Stimulated activated naive CD8-positive, alpha-beta T cell treated with anti-CD3 and anti-CD28 coated beads, Interleukin-15, Interleukin-2, amounts not matched to agents 100 ng/mL and 50 ng/mL, for 24 hours (primary cell): Measurements from ENCODE around the gene ZNF487.
"Not testable (repeated sequence)": the region's sequence is repeated elsewhere in the genome, so short reads cannot be mapped to it uniquely, and the experiment has no call there.

Source experiments
- H3K27ac Mint-ChIP-seq: one replicate; pipeline ENCODE4 v1.8.0; 2021; ENCODE audit warnings: mild to moderate bottlenecking, mixed read lengths
- H3K27me3 Mint-ChIP-seq: one replicate; pipeline ENCODE4 v1.8.0; 2021; ENCODE audit warnings: mixed read lengths
- H3K36me3 Mint-ChIP-seq: one replicate; pipeline ENCODE4 v1.8.0; 2021; ENCODE audit warnings: low read depth, mixed read lengths
- H3K4me1 Mint-ChIP-seq: one replicate; pipeline ENCODE4 v1.8.0; 2021; ENCODE audit warnings: low read depth, mixed read lengths
- H3K4me3 Mint-ChIP-seq: one replicate; pipeline ENCODE4 v1.8.0; 2021; ENCODE audit warnings: mild to moderate bottlenecking, mixed read lengths
- H3K9me3 Mint-ChIP-seq: one replicate; pipeline ENCODE4 v1.8.0; 2021; ENCODE audit warnings: mixed read lengths

Gene ZNF487

DNA sequence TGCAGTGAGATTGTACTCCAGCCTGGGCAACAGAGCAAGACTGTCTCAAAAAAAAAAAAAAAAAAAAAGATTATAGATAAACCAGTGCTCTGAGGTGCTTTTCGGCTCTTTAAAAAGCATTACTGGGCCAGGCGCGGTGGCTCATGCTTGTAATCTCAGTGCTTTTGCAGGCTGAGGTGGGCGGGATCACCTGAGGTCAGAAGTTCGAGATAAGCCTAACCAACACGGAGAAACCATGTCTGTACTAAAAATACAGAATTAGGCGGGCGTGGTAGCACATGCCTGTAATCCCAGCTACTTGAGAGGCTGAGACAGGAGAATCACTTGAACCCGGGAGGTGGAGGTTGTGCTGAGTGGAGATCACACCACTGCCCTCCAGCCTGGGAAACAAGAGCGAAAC is 21.4 kb upstream of the ZNF487 start:
- Mint-ChIP-seq H3K27me3 (no peaks in the 10 kb centered on the region), H3K4me3 (no peak overlapping the region), H3K36me3 (no peaks in the 10 kb centered on the region), H3K4me1 (peaks cover 33% of the 10 kb centered on the region), H3K27ac (no peak overlapping the region), H3K9me3 (no peaks in the 10 kb centered on the region)

DNA sequence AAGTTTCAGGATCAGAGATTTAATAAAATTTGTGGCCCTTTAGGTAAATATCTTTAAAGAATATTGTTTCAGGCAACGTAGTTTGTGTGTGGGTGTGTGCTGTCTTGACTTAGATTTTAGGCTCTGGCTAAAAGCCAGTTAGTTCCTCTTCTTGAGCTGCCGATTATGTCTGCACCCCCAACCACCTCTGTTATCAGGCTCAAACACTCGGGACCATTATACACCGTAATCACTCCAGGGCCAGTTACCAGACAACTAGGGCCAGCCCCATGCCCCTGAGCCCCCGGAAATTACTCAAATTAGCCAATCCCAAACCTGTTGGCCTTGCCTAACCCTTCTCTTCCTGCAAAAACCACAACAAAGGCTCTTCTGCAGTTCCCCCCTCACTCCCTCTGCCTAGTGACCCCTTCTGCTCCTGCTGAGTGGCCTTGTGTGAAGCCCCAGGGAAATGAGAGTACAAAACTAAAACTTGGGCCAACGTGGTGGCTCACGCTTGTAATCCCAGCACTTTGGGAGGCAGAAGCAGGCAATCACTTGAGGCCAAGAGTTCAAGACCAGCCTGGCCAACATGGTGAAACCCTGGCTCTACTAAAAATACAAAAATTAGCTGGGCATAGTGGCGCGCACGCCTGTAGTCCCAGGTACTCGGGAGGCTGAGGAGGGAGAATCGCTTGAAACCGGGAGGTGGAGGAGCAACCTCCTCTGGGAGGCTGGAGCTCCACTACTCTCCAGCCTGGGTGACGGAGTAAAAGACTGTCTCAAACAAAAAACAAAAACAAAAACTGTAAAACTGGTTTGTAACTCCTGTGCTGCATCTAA is 18.8 kb upstream of the ZNF487 start:
- H3K4me1 Mint-ChIP-seq, result peaks cover 47% of the 10 kb centered on the region
- peak overlapping the region; percentile 42 for H3K4me3 Mint-ChIP-seq
- H3K27me3 Mint-ChIP-seq, result no peaks in the 10 kb centered on the region
- peak overlapping the region; percentile 95 for H3K27ac Mint-ChIP-seq
- H3K36me3 Mint-ChIP-seq, result no peaks in the 10 kb centered on the region
- no peaks in the 10 kb centered on the region for H3K9me3 Mint-ChIP-seq

DNA sequence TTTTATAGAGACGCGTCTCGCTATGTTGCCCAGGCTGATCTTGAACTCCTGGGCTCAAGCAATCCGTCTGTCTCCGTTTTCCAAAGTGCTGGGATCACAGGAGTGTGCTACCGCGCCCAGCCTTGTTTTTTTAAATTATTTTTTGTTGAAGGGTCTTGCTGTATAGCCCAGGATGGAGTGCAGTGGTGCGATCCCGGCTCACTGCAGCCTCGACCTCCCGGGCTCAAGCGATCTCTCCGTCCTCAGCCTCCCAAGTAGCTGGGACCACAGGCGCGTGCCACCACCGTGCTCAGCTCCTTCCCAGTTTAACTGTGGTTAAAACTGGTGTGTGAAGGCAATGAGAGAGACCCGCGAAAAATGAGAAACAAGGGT is 16.9 kb upstream of the ZNF487 start:
- peak overlapping the region; percentile 95 for H3K27ac Mint-ChIP-seq
- H3K9me3 Mint-ChIP-seq, result no peaks in the 10 kb centered on the region
- H3K27me3 Mint-ChIP-seq, result no peaks in the 10 kb centered on the region
- H3K36me3 Mint-ChIP-seq, result no peaks in the 10 kb centered on the region
- H3K4me1 Mint-ChIP-seq, result peaks cover 48% of the 10 kb centered on the region
- peak overlapping the region; percentile 69 for H3K4me3 Mint-ChIP-seq

DNA sequence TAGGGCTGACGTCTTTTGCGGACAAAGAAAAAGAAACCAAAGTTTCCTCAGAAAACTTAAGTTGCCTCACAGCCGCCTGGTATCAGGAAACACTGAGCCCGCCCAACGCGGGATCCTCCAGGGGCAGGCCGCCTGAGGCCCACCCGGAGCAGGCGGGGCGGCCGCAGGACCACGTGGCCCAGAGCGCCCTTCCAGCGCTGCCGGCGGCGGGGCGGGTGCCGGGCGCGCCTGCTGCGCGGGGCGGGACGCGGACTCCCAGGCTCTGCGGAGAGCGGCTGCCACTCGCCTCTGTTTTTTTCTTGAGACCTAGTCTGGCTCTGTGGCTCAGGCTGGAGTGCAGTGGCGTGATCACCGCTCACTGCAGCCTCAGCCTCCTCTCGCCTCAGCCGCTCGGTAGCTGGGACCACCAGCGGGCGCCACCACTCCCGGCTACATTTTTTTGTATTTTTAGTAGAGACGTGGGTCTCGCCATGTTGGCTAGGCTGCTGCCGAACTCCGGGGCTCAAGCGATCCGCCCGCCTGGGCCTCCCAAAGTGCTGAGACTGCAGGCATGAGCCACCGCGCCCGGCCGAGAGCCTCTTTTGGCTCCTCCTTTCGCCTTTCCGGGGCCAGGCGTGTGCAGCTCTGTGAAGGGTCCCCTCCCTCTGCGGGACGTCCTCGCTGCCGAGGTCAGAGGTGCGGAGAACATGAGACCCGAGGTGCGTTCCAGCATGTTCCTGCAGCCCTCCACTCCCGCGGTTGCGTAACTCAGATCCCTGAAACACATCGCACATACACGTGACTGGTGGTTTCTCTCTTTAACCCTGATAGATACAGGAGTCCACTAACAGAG is 16.3 kb upstream of the ZNF487 start:
- no peaks in the 10 kb centered on the region for H3K36me3 Mint-ChIP-seq
- no peaks in the 10 kb centered on the region for H3K27me3 Mint-ChIP-seq
- H3K27ac Mint-ChIP-seq, result peak overlapping the region; percentile 99
- no peaks in the 10 kb centered on the region for H3K9me3 Mint-ChIP-seq
- peak overlapping the region; percentile 89 for H3K4me3 Mint-ChIP-seq
- peaks cover 51% of the 10 kb centered on the region for H3K4me1 Mint-ChIP-seq

DNA sequence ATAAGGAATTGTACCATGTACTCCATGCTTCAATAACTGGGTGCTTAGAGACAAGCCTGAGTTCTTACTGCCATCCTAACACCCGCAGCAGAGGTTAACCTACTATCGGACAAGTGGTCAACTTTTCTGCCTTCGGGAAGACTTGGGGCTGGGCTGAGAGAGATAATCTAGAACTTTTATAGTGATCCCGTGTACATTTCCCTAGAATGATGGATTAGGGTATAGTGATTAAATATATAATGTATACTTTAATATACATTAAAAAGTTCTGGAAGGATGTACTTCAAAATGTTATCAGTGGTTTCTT is 15.8 kb upstream of the ZNF487 start:
- Mint-ChIP-seq H3K4me1 (peaks cover 57% of the 10 kb centered on the region), H3K27ac (peak overlapping the region; percentile 99)

DNA sequence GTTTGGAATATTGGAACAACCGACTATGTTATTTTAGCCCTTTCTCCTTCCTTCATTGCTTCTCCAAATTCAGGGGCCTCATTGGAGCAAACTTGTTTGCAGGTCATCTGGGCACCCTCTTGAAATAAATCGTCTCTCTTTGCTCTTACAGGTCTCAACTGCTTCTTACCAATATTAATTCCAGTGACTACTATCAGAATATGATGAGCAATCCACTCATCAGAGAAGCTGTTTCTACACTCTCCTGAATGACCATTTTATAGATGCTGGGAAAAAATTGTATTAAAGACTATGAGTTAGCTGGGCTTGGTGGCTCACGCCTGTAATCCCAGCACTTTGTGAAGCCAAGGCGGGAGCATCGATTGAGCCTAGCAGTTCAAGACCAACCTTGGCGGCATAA is 15.4 kb upstream of the ZNF487 start:
- Mint-ChIP-seq H3K36me3 (no peaks in the 10 kb centered on the region), H3K4me1 (peaks cover 57% of the 10 kb centered on the region), H3K27me3 (no peaks in the 10 kb centered on the region), H3K9me3 (no peaks in the 10 kb centered on the region), H3K27ac (peak overlapping the region; percentile 75), H3K4me3 (peak overlapping the region; percentile 63)

More for the DNA sequence above, 15.8 kb upstream of the ZNF487 start:
- H3K4me3 Mint-ChIP-seq, result peak overlapping the region; percentile 89
- no peaks in the 10 kb centered on the region for H3K36me3 Mint-ChIP-seq
- H3K27me3 Mint-ChIP-seq, result no peaks in the 10 kb centered on the region
- H3K9me3 Mint-ChIP-seq, result no peaks in the 10 kb centered on the region

DNA sequence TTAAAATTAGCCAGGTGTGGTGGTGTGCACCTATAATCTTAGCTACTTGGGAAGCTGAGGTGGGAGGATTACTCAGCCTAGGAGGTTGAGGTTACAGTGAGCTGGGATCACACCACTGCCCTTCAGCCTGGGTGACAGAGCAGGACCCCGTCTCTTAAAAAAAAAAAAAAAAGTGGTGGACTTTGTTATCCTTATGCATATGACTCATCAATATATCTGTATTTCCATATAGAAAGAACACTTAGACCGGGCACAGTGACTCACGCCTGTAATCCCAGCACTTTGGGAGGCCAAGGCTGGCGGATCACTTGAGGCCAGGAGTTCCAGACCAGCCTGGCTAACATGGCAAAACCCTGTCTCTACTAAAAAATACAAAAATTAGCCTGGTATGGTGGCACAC is 15.0 kb upstream of the ZNF487 start:
- not testable (repeated sequence) for H3K36me3 Mint-ChIP-seq, H3K9me3 Mint-ChIP-seq, H3K27me3 Mint-ChIP-seq
- H3K27ac Mint-ChIP-seq, result peak overlapping the region; percentile 75
- peak overlapping the region; percentile 63 for H3K4me3 Mint-ChIP-seq
- peaks cover 57% of the 10 kb centered on the region for H3K4me1 Mint-ChIP-seq

DNA sequence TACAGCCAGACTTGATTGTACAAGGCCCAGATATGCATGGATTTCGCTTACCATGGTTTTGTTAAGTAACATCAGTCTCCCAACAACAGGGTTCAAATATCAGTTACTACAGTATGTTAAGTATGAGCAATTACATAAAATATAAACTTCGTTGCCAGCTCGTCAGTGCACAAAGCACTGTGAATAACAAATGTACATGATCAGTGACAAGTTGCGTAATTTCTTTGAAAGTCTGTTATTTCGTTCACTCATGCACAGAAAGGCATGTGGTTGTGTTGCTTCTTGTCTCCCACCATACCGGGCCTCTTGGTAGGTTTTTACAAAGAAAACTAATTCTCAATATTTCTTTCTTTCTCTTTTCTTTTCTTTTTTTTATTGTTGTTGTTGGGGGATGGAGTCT is 12.5 kb upstream of the ZNF487 start:
- peaks cover 46% of the 10 kb centered on the region for H3K4me1 Mint-ChIP-seq
- no peak overlapping the region for H3K4me3 Mint-ChIP-seq

DNA sequence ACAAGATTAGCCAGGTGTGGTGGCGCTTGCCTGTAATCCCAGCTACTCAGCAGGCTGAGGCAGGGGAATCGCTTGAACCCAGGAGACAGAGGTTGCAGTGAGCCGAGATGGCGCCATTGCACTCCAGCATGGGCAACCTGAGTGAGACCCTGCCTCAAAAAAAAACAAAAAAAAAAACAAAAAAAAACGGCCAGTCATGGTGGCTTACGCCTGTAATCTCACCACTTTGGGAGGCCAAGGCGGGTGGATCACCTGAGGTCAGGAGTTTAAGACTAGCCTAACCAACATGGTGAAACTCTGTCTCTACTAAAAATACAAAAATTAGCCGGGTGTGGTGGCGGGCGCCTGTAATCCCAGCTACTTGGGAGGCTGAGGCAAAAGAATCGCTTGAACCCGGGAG is 10.4 kb upstream of the ZNF487 start:
- H3K27me3 Mint-ChIP-seq, H3K27ac Mint-ChIP-seq, H3K36me3 Mint-ChIP-seq, H3K9me3 Mint-ChIP-seq, H3K4me3 Mint-ChIP-seq: not testable (repeated sequence)
- H3K4me1 Mint-ChIP-seq, result peaks cover 28% of the 10 kb centered on the region

More for the DNA sequence above, 12.5 kb upstream of the ZNF487 start:
- Mint-ChIP-seq H3K27ac (no peak overlapping the region), H3K9me3 (no peaks in the 10 kb centered on the region), H3K27me3 (no peaks in the 10 kb centered on the region), H3K36me3 (no peaks in the 10 kb centered on the region)

DNA sequence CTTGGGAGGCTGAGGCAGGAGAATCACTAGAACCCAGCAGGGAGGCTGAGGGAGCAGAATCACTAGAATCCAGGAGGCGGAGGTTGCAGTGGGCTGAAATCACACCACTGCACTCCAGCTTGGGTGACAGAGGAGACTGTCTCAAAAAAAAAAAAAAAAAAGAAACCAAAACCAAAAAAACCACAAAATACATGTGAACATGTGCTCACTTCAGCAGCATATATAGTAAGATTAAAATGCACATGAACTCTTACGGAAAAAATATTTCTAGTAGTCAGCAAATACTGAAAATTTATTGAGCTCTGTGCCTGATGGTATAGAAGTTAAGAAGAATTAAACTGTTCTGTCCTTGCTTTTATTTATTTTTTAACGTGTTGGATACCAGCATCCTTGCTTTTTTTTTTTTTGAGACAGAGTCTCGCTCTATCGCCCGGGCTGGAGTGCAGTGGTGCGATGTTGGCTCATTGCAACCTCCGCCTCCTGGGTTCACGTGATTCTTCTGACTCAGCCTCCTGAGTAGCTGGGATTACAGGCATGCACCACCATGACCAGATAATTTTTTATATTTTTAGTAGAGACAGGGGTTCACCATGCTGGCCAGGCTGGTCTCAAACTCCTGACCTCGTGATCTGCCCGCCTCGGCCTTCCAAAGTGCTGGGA is 9.6 kb upstream of the ZNF487 start:
- H3K4me3 Mint-ChIP-seq, result peak overlapping the region; percentile 24

DNA sequence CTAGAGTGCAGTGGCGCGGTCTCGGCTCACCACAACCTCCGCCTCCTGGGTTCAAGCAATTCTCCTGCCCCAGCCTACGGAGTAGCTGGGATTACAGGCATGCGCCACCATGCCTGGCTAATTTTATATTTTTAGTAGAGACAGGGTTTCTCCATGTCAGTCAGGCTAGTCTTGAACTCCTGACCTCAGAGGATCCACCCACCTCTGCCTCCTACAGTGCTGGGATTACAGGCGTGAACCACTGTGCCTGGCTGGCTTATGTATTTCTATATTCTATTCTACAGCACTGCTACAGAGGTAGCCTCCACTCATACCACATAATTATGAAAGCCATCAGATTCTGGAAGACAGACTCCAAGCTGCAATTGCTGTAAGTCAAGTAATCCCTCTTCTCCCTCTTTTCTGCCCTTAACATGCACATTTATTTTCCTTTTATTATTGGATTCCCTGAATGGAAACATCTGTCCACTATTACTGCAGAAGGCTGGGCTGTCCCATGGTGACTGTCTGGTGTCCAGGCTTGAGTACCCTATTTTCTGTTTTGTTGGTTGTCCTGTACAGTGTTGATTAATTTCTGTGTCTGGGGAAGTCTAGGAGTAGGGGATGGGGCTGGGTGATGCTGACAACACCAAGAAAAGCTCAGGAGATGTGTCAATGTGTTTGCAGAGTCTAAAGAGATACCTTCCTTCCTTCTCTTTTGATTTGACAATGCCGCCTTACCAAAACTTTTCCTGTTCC is 5.8 kb upstream of the ZNF487 start:
- H3K36me3 Mint-ChIP-seq, result peaks cover 5% of the 10 kb centered on the region
- H3K4me1 Mint-ChIP-seq, result peaks cover 20% of the 10 kb centered on the region
- no peak overlapping the region for H3K27ac Mint-ChIP-seq
- no peak overlapping the region for H3K4me3 Mint-ChIP-seq
- no peaks in the 10 kb centered on the region for H3K27me3 Mint-ChIP-seq
- H3K9me3 Mint-ChIP-seq, result no peaks in the 10 kb centered on the region

More for the DNA sequence above, 9.6 kb upstream of the ZNF487 start:
- Mint-ChIP-seq H3K9me3 (no peaks in the 10 kb centered on the region), H3K27ac (peak overlapping the region; percentile 59), H3K27me3 (no peaks in the 10 kb centered on the region), H3K36me3 (no peaks in the 10 kb centered on the region), H3K4me1 (peaks cover 21% of the 10 kb centered on the region)

DNA sequence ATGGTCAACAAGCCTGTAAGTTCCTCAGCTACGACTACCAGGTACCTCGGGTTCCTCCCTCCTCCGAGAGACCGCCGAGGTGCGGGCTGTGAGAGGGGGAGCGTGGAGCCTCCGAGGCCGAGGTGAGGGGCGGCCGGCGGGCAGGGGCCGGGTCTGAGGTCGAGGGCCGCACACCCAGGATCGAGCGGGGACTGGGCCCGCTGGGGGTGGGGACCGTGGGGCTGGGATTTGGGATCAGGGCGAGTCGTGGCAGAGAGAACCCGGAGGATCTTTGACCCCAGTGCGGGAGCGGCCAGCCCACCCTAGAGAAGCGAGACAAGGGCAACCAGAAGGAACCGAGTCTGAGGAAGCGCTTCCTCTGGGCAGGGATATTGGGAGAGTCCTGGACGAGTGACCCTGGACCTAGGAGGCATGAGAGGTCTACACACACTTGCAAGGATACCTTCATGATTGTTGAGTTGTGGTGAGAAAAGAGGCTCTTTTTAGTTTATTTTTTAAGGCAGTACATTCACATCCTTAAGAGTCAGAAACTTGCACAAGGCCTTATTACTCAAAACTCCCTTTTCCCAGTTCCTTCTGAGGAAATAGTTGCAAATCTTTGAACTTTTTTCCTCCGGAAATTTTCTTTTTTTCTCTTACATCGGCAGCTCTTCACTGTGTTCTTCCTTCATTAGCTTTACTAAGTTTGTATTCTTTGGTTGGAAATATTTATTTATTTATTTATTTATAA is 395 bp downstream of the ZNF487 start:
- no peaks in the 10 kb centered on the region for H3K27me3 Mint-ChIP-seq
- peaks cover 28% of the 10 kb centered on the region for H3K4me1 Mint-ChIP-seq
- peak overlapping the region; percentile 84 for H3K27ac Mint-ChIP-seq
- peak overlapping the region; percentile 96 for H3K4me3 Mint-ChIP-seq
- H3K9me3 Mint-ChIP-seq, result no peaks in the 10 kb centered on the region
- H3K36me3 Mint-ChIP-seq, result peaks cover 11% of the 10 kb centered on the region

DNA sequence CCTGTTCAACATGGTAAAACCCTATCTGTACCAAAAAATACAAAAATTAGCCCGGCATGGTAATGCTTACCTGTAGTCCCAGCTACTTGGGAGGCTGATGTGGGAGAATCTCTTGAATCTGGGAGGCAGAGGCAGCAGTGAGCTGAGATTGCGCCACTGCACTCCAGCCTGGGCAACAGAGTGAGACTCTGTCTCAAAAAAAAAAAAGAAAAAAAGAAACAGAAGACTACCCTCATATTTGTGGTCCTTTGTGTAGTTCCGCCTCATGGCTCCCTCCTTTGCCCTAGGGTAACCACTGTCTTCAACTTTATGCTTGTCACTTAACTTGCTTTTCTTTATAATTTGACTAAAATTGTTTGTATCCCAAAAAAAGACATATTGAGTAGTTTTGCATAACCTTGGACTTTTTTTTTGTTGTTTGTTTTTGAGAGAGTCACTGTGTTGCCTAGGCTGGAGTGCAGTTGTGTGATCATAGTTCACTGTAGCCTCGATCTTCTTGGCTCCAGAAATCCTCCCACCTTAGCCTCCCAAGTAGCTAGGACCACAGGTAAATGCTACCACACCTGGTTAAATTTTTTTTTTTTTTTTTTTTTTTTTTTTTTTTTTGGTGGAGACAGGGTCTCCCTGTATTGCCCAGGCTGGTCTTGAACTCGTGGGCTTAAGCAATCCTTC is 3.7 kb downstream of the ZNF487 start:
- no peak overlapping the region for H3K4me3 Mint-ChIP-seq
- H3K36me3 Mint-ChIP-seq, result peaks cover 7% of the 10 kb centered on the region
- H3K9me3 Mint-ChIP-seq, result no peaks in the 10 kb centered on the region
- no peaks in the 10 kb centered on the region for H3K27me3 Mint-ChIP-seq
- peaks cover 21% of the 10 kb centered on the region for H3K4me1 Mint-ChIP-seq
- no peak overlapping the region for H3K27ac Mint-ChIP-seq

DNA sequence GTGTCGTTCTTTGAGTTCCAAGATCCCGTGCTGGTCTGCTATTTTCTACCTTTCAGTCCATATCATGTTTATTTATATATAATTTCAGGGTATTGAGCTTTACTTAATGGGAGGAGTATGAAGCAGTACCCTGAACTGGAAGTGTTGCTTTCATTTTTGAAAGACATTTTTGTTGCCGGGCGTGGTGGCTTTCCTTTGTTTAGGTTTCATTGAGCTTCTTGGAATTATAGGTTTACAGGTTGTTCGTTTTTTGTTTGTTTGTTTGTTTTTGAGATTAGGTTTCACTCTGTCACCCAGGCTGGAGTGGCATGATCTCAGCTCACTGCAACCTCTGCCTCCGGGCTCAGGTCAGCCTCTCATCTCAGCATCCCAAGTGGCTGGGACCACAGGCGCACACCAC is 7.4 kb downstream of the ZNF487 start:
- H3K27ac Mint-ChIP-seq, result no peak overlapping the region
- peaks cover 5% of the 10 kb centered on the region for H3K36me3 Mint-ChIP-seq
- H3K4me1 Mint-ChIP-seq, result peaks cover 4% of the 10 kb centered on the region
- H3K27me3 Mint-ChIP-seq, result no peaks in the 10 kb centered on the region
- H3K4me3 Mint-ChIP-seq, result no peak overlapping the region
- H3K9me3 Mint-ChIP-seq, result no peaks in the 10 kb centered on the region
